Pancreas (tissue), 10 donors: Measurements from ENCODE around the gene MYO1C. TPM values are rescaled to one million over a fixed set of nuclear protein-coding genes. Genes with fewer than 3 reads are reported as not detected.

Experiments
- ATAC-seq, 4 donors: fragments of 200-7000 bp; cut with Tn5 transposase; one replicate each; pipeline versions ENCODE4 v1.8.0 to v1.9.1; 2020; ENCODE audit warnings: mild to moderate bottlenecking in 4 of 4, moderate library complexity in 4 of 4
- DNase-seq, 6 donors: peaks; one replicate each; pipeline ENCODE4 v3.0.0-alpha.2; 2020
- FAIRE-seq: peaks from 2 replicates; lab custom pipeline; 2012; peaks lifted over from hg19 to GRCh38; lab: Jason Lieb, UNC
- H3K27ac ChIP-seq, 4 donors: fragments of 200-600 bp; sonication (generic); 1 replicate in 3 of 4; 2 replicates in 1 of 4; pipeline versions ENCODE4 v1.5.0 to v1.8.0; 2020
- H3K27me3 ChIP-seq, 4 donors: fragments of 200-600 bp; one replicate each; pipeline ENCODE4 v1.8.0; 2021
- H3K36me3 ChIP-seq, 3 donors: fragments of 200-600 bp; sonication (generic) in 1 of 3; one replicate each; pipeline versions ENCODE4 v1.5.0 to v1.8.0; 2020 to 2021
- H3K4me1 ChIP-seq, 3 donors: fragments of 200-600 bp; one replicate each; pipeline ENCODE4 v1.8.0; 2021
- H3K4me3 ChIP-seq, 4 donors: fragments of 200-600 bp; sonication (generic) in 2 of 4; one replicate each; pipeline versions ENCODE4 v1.5.0 to v1.8.0; 2020 to 2021
- H3K9me3 ChIP-seq, 4 donors: fragments of 200-600 bp; one replicate each; pipeline ENCODE4 v1.8.0; 2021
- WGBS, 2 donors: extraction: QIAGEN DNeasy Blood & Tissue Kit; methylation state at CpG; one replicate each; pipeline ENCODE4 v1.1.7; 2013; 5-methylcytosine and 5-hydroxymethylcytosine counted together
- intact Hi-C, 3 donors: fragments of 100-400 bp; cut with DNase I; formaldehyde crosslinking; loops; one replicate each; pipeline versions ENCODE4 v1.11.1 to v1.14.2; 2022
- polyA plus RNA-seq, 2 donors: library from polyadenylated mRNA; stranded (reverse); fragments of 200-250 nt; gene quantifications; one replicate each; pipeline ENCODE4 v1.2.3, GENCODE V29; 2013
- total RNA-seq, 6 donors: library from RNA; stranded (reverse); fragmentation: NEBNext Ultra II Directional in 4 of 6; extraction: Animal tissue kit (Norgen Biotek cat#: 25700) in 4 of 6; gene quantifications; one replicate each; pipeline versions ENCODE4 v1.2.1 to v1.2.4, GENCODE V29; 2021 to 2023
- TF ChIP-seq, protein P1 (sequence below), 4 donors: fragments of 200-600 bp; sonication (generic) in 3 of 4; IDR thresholded peaks; one replicate each; pipeline versions ENCODE4 v1.5.0 to v1.8.0; 2021; ENCODE audit warnings: antibody characterized with exemption in 4 of 4
- donor health status: healthy with polysubstance abuse.
- donor health status: DM: no; HTN: no; CAD: no; lungs with moderate emphysema.
- donor health status: DM: no; HTN: no; CAD: no.
- donor health status: control.
- donor health status: control.
- donor health status: Bipolar disorder and iron deficiency.
- donor health status: DM: yes; HTN: yes; CAD: no.
- donor health status: DM: no; HTN: no; CAD: no.
- donor health status: DM: no; HTN: no; CAD: no.
- donor health status: DM: yes; HTN: yes; CAD: no.

The MYO1C gene
- total and polyA plus RNA-seq, 8 donors = 57.2 to 138 (median 99.3) TPM

DNA sequence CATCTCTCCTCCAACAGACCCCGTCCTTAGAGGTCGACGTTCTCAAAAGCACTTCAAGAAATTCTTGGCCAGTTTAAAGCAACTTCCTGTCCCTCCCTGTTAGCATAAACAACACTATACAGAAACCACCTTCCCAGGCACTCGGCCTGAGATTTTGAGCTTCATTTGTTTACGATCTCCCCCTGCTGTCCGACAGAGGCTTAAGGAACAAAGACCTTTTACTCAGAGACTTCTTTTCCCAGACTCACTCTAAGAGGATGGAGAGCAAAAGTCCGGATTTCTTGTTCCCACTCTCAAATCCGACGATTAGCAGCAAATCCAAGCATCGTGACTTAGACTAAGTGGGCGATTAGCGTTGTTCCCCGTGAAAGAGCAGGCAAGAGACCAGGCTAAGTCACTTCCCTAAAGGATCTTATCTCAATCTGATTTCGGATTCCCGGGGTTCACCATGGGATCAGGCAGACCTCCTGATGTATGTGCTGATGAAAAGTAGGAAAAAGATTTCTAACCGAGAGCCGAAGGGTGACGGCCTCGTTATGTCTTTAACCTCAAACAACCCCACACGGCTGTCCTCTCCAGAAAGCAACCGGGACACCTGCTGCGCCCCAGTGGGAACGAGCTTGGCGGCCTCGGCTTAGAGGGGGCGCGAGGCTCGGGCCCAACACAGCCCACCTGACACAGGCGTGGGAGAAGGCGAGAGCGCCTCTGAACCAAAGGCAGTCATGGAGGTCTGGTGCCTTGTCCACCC is 23.3 kb upstream of the MYO1C start:
- intact Hi-C loops = loop anchor here in 2 of 3 donors (10.0 kb wide), 2 partner anchors 151 to 241 kb away; partner anchors contain the start of genes BHLHA9 (in 2 of the 2) and TRARG1 (in 2 of the 2)
- H3K4me3 ChIP-seq = peak overlapping the region; percentile 66 to 100 (median 86)
- peak in 3 of 6 donors; percentile 45 to 62 (median 47) for DNase-seq
- peak; percentile 46 to 69 (median 60) for ATAC-seq
- WGBS, 2 donors = 1% methylated on average over 31 of the region's 31 CpGs
- peak; percentile 83 for FAIRE-seq
- no peaks in the 10 kb centered on the region for H3K27me3 ChIP-seq
- H3K27ac ChIP-seq = peak overlapping the region; percentile 53 to 84 (median 73)
- H3K4me1 ChIP-seq = peaks cover 0 to 11% (median 10%) of the 10 kb centered on the region in 3 donors
- TF ChIP-seq, protein P1, sequence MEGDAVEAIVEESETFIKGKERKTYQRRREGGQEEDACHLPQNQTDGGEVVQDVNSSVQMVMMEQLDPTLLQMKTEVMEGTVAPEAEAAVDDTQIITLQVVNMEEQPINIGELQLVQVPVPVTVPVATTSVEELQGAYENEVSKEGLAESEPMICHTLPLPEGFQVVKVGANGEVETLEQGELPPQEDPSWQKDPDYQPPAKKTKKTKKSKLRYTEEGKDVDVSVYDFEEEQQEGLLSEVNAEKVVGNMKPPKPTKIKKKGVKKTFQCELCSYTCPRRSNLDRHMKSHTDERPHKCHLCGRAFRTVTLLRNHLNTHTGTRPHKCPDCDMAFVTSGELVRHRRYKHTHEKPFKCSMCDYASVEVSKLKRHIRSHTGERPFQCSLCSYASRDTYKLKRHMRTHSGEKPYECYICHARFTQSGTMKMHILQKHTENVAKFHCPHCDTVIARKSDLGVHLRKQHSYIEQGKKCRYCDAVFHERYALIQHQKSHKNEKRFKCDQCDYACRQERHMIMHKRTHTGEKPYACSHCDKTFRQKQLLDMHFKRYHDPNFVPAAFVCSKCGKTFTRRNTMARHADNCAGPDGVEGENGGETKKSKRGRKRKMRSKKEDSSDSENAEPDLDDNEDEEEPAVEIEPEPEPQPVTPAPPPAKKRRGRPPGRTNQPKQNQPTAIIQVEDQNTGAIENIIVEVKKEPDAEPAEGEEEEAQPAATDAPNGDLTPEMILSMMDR (IDR thresholded peaks at IDR 0.05) = peak; percentile 10 to 29 (median 22)
- no peaks in the 10 kb centered on the region for H3K9me3 ChIP-seq
- peaks cover 0 to 6% (median 0%) of the 10 kb centered on the region in 3 donors for H3K36me3 ChIP-seq

DNA sequence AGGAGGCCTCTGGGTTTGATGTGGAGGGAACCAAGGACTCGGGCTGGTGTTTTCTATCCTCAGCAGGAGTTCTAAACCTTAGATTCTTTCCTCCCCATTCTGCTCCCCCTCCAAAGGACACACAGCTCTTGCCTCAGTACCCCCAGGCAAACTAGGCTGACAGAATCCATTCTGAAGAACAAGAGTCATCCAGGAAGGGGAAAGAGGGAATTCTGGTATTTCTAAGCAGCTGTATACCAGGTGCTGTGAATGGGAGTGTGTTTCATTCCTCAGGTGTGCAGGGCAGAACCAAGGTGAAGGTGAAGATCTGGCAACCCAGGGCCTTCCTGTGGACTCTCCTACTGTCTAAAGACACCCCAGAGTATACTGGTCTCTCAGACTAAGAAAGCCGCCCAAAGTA is 19.9 kb upstream of the MYO1C start:
- Histone ChIP-seq H3K4me1 (peaks cover 0 to 5% (median 5%) of the 10 kb centered on the region in 3 donors), H3K27me3 (no peaks in the 10 kb centered on the region), H3K36me3 (peaks cover 0 to 6% (median under 1%) of the 10 kb centered on the region in 3 donors), H3K9me3 (no peaks in the 10 kb centered on the region), H3K4me3 (no peak overlapping the region), H3K27ac (no peak overlapping the region)
- TF ChIP-seq, protein P1 (IDR thresholded peaks at IDR 0.05) = no peak
- ATAC-seq (no peak), FAIRE-seq (no peak), DNase-seq (no peak)
- WGBS, 2 donors = 84 to 93% methylated on average over 2 of the region's 2 CpGs
- intact Hi-C loops = loop anchor here in 2 of 3 donors (5.0 to 10.0 kb wide), 3 partner anchors 148 to 238 kb away; partner anchors contain the start of genes BHLHA9 (in 2 of the 2) and TRARG1 (in 2 of the 2)

DNA sequence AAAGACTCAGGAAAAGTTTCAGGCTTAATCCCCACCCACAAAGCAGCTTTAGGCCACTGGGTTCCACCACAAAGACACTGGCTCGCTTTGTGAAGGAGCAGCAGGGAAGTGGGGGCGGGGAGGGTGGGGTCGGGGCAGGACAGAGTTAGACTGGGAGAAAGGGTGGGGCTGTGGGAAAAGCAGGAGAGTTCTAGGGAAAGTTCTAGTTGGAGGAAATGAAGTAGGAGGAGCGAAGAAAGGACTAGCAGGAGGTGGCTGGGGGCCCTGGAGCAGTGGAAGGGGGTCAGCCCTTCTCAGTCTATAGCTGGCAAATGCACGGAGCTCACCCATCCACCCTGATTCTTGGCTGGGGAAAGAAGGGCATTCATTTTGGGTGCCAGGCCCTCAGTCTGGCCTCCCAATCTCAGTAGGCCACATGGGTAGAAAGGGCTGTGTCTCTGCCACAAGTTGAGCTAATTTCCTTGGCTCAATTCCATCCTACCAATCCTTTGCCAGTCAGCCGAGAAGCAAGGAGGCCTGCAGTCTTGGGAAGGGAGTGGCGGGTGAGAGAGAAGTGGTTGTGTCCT is 19.4 kb upstream of the MYO1C start:
- ATAC-seq (no peak), FAIRE-seq (no peak), DNase-seq (no peak)
- H3K4me1 ChIP-seq = peaks cover 0 to 5% (median 4%) of the 10 kb centered on the region in 3 donors
- H3K27me3 ChIP-seq = no peaks in the 10 kb centered on the region
- no peaks in the 10 kb centered on the region for H3K9me3 ChIP-seq
- H3K27ac ChIP-seq = no peak overlapping the region
- 66 to 82% methylated on average over 7 of the region's 7 CpGs for WGBS, 2 donors
- TF ChIP-seq, protein P1 (IDR thresholded peaks at IDR 0.05) = no peak
- peaks cover 0 to 6% (median 3%) of the 10 kb centered on the region in 3 donors for H3K36me3 ChIP-seq
- no peak overlapping the region for H3K4me3 ChIP-seq
- intact Hi-C loops = loop anchor here in 2 of 3 donors (5.0 to 10.0 kb wide), 3 partner anchors 147 to 237 kb away; partner anchors contain the start of genes BHLHA9 (in 2 of the 2) and TRARG1 (in 2 of the 2)

DNA sequence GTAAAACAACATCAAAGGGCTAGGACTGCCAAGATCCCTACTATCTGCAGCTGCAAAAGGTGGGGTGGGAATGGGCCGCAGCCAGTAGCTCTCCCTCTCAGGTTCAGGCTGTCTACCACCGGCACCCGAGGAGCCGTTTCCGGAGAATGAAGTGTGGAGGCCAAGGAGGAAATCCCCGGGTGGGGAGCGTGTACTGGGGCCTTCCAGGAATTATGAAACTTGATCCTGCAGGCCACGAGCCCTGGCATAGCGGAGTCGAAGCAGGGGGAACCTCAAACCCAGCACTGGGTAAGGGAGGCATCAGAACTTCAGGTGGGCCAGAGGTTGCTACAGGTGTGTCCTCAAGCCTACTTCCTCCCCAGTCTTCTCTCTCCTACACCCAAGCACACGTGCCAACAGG is 18.8 kb upstream of the MYO1C start:
- H3K27me3 ChIP-seq = no peaks in the 10 kb centered on the region
- peaks cover 0 to 6% (median 3%) of the 10 kb centered on the region in 3 donors for H3K36me3 ChIP-seq
- intact Hi-C loops = loop anchor here in 2 of 3 donors (5.0 to 10.0 kb wide), 3 partner anchors 146 to 236 kb away; partner anchors contain the start of genes BHLHA9 (in 2 of the 2) and TRARG1 (in 2 of the 2)
- 74 to 79% methylated on average over 11 of the region's 11 CpGs for WGBS, 2 donors
- ATAC-seq (no peak), DNase-seq (no peak), FAIRE-seq (no peak)
- TF ChIP-seq, protein P1 (IDR thresholded peaks at IDR 0.05) = no peak
- no peaks in the 10 kb centered on the region for H3K9me3 ChIP-seq
- no peak overlapping the region for H3K4me3 ChIP-seq
- H3K27ac ChIP-seq = no peak overlapping the region
- H3K4me1 ChIP-seq = peaks cover 0 to 5% (median 4%) of the 10 kb centered on the region in 3 donors
